ENCODE results near the gene HP.

DNA sequence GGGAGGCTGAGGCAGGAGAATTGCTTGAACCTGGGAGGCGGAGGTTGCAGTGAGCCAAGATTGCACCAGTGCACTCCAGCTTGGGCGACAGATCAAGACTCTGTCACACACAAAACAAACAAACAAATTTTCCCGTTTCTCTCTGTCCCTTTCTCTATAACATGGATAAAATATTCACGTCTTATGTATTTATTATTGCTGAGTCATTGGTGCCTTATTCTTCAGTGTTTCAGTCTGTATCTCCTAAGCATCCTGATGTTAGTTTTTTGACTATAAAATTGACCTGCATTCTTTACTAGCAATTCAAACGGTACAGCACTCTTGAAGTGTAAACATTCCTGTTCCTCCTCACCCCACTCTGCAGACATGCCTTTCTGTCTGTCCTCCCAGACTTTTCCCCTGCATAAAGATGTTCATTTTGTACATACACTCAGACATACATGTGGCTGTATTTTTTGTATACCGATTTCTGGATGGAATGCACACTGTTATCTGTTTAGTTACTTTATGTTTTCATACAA lies 29.4 kb upstream of the HP start:
- TF ChIP-seq POLR2AphosphoS5 (IDR thresholded peaks at IDR 0.05) (no peak), POLR2A (IDR thresholded peaks at IDR 0.05) (no peak)
- TF ChIP-seq, protein P1, sequence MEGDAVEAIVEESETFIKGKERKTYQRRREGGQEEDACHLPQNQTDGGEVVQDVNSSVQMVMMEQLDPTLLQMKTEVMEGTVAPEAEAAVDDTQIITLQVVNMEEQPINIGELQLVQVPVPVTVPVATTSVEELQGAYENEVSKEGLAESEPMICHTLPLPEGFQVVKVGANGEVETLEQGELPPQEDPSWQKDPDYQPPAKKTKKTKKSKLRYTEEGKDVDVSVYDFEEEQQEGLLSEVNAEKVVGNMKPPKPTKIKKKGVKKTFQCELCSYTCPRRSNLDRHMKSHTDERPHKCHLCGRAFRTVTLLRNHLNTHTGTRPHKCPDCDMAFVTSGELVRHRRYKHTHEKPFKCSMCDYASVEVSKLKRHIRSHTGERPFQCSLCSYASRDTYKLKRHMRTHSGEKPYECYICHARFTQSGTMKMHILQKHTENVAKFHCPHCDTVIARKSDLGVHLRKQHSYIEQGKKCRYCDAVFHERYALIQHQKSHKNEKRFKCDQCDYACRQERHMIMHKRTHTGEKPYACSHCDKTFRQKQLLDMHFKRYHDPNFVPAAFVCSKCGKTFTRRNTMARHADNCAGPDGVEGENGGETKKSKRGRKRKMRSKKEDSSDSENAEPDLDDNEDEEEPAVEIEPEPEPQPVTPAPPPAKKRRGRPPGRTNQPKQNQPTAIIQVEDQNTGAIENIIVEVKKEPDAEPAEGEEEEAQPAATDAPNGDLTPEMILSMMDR (IDR thresholded peaks at IDR 0.05), result no peak
